Measurements from ENCODE around the gene S100B. TPM values are rescaled to one million over a fixed set of nuclear protein-coding genes. Genes with fewer than 3 reads are reported as not detected.

The S100B gene
- total and polyA plus RNA-seq, 2 of the 13 experiments (the other 11 are each of a cell fraction or from before 2014, with no cell fraction given), result not detected

DNA sequence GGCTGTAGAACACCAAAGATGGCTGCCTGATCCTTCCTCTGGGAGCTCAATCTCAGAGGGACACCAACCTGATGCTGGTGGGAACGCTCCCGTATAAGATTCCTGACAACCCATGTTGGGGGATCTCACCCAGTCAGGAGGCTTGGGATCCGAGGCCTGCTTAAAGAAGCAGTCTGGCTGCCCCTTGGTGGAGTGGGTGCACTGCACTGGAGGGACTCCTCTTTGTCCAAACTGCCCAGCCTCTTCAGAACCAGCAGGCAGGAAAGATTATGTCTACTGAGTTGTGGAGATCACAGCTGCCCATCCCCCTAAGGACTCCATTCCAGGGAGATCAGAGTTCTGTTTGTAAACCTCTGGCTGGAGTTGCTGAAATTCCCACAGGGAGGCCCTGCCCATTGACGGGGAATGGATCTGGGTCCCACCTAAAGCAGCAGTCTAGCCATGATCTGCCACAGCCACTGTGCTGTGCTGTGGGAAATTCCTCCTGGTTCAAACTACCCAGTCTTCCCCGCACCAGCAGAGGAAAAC is 23.0 kb downstream of the S100B start (continued):
- TF ChIP-seq ZUFSP (CRISPR knock-in tag; IDR thresholded peaks at IDR 0.05; ENCODE audit: borderline replicate concordance) (no peak), NFRKB (IDR thresholded peaks at IDR 0.05) (no peak), HCFC1 (IDR thresholded peaks at IDR 0.05; ENCODE audit: low read depth, low read length) (no peak), ESRRA (CRISPR knock-in tag; IDR thresholded peaks at IDR 0.05; ENCODE audit: low read depth) (no peak), NFYC (CRISPR knock-in tag; IDR thresholded peaks at IDR 0.05) (no peak), MTF2 (CRISPR knock-in tag; IDR thresholded peaks at IDR 0.05; ENCODE audit: borderline replicate concordance) (no peak), SMC3 (IDR thresholded peaks at IDR 0.05; ENCODE audit: low read length) (0 out of 2 replicates have a peak, but pooled peaks have one; percentile 4), ZFY (CRISPR knock-in tag; IDR thresholded peaks at IDR 0.05) (no peak), AFF4 (CRISPR knock-in tag; IDR thresholded peaks at IDR 0.05) (no peak), ATF1 (CRISPR knock-in tag; IDR thresholded peaks at IDR 0.05) (no peak), ZNF17 (CRISPR knock-in tag; IDR thresholded peaks at IDR 0.05) (no peak), ZNF530 (CRISPR knock-in tag; IDR thresholded peaks at IDR 0.05; ENCODE audit: low read depth) (no peak), ZNF460 (CRISPR knock-in tag; IDR thresholded peaks at IDR 0.05; ENCODE audit: borderline replicate concordance) (no peak), AKAP8 (CRISPR knock-in tag; IDR thresholded peaks at IDR 0.05) (0 out of 2 replicates have a peak, but pooled peaks have one; percentile 35), ZNF589 (CRISPR knock-in tag; conservative IDR thresholded peaks at IDR 0.05) (no peak), HMGA1 (CRISPR knock-in tag; conservative IDR thresholded peaks at IDR 0.05) (no peak), TBX3 (IDR thresholded peaks at IDR 0.05; ENCODE audit: borderline replicate concordance) (no peak), ZFP36L2 (CRISPR knock-in tag; IDR thresholded peaks at IDR 0.05) (no peak), MLLT10 (CRISPR knock-in tag; IDR thresholded peaks at IDR 0.05) (no peak), NR2F1 (CRISPR knock-in tag; IDR thresholded peaks at IDR 0.05) (no peak), ZNF3 (CRISPR knock-in tag; IDR thresholded peaks at IDR 0.05) (no peak), ZNF569 (CRISPR knock-in tag; IDR thresholded peaks at IDR 0.05; ENCODE audit: borderline replicate concordance) (no peak), JUN (CRISPR knock-in tag; IDR thresholded peaks at IDR 0.05) (no peak)
- TF ChIP-seq, protein P1, sequence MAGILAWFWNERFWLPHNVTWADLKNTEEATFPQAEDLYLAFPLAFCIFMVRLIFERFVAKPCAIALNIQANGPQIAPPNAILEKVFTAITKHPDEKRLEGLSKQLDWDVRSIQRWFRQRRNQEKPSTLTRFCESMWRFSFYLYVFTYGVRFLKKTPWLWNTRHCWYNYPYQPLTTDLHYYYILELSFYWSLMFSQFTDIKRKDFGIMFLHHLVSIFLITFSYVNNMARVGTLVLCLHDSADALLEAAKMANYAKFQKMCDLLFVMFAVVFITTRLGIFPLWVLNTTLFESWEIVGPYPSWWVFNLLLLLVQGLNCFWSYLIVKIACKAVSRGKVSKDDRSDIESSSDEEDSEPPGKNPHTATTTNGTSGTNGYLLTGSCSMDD (CRISPR knock-in tag; IDR thresholded peaks at IDR 0.05), result no peak
- TF ChIP-seq, protein P2, sequence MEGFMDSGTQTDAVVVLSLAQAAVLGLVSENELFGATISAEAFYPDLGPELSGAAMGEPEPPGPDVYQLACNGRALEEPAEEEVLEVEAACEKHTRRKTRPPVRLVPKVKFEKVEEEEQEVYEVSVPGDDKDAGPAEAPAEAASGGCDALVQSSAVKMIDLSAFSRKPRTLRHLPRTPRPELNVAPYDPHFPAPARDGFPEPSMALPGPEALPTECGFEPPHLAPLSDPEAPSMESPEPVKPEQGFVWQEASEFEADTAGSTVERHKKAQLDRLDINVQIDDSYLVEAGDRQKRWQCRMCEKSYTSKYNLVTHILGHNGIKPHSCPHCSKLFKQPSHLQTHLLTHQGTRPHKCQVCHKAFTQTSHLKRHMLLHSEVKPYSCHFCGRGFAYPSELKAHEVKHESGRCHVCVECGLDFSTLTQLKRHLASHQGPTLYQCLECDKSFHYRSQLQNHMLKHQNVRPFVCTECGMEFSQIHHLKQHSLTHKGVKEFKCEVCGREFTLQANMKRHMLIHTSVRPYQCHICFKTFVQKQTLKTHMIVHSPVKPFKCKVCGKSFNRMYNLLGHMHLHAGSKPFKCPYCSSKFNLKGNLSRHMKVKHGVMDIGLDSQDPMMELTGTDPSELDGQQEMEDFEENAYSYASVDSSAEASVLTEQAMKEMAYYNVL (CRISPR knock-in tag; IDR thresholded peaks at IDR 0.05; ENCODE audit: borderline replicate concordance), result no peak

All from HepG2 (cell line).